ENCODE results near the gene KCNK7. TPM values are rescaled to one million over a fixed set of nuclear protein-coding genes. Genes with fewer than 3 reads are reported as not detected.

The KCNK7 gene, protein sequence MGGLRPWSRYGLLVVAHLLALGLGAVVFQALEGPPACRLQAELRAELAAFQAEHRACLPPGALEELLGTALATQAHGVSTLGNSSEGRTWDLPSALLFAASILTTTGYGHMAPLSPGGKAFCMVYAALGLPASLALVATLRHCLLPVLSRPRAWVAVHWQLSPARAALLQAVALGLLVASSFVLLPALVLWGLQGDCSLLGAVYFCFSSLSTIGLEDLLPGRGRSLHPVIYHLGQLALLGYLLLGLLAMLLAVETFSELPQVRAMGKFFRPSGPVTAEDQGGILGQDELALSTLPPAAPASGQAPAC
- 0.21 to 0.59 TPM (median 0.45 TPM) in 5 replicates for total RNA-seq (2022; extraction: Qiagen RNA extraction)

GRCh38 chr11:65595543-65596281 is at the start of gene KCNK7:
Gene KCNK7, minus strand, starts transcription at chr11:65595800. Its CDS starts 28 bp downstream, at chr11:65595772.

GRCh38 chr11:65637794-65638419 is 42.3 kb upstream of the KCNK7 start, which contains the start of gene SIPA1:
Gene SIPA1, plus strand, starts transcription at chr11:65638101. Its CDS starts 2,821 bp downstream, at chr11:65640922.

GRCh38 chr11:65615229-65615949 is 19.8 kb upstream of the KCNK7 start, which contains the start of gene PCNX3:
Gene PCNX3, plus strand, starts transcription at chr11:65615776. Its CDS starts 536 bp downstream, at chr11:65616312.

GRCh38 chr11:65575568-65576231 is 19.9 kb downstream of the KCNK7 start, which contains the start of gene EHBP1L1:
Gene EHBP1L1, plus strand, starts transcription at chr11:65576053. Its CDS starts 250 bp downstream, at chr11:65576303.

GRCh38 chr11:65572356-65573051 is 23.1 kb downstream of the KCNK7 start, which contains the start of gene FAM89B:
Gene FAM89B, plus strand, starts transcription at chr11:65572538. Its CDS starts 132 bp downstream, at chr11:65572670.

DNA sequence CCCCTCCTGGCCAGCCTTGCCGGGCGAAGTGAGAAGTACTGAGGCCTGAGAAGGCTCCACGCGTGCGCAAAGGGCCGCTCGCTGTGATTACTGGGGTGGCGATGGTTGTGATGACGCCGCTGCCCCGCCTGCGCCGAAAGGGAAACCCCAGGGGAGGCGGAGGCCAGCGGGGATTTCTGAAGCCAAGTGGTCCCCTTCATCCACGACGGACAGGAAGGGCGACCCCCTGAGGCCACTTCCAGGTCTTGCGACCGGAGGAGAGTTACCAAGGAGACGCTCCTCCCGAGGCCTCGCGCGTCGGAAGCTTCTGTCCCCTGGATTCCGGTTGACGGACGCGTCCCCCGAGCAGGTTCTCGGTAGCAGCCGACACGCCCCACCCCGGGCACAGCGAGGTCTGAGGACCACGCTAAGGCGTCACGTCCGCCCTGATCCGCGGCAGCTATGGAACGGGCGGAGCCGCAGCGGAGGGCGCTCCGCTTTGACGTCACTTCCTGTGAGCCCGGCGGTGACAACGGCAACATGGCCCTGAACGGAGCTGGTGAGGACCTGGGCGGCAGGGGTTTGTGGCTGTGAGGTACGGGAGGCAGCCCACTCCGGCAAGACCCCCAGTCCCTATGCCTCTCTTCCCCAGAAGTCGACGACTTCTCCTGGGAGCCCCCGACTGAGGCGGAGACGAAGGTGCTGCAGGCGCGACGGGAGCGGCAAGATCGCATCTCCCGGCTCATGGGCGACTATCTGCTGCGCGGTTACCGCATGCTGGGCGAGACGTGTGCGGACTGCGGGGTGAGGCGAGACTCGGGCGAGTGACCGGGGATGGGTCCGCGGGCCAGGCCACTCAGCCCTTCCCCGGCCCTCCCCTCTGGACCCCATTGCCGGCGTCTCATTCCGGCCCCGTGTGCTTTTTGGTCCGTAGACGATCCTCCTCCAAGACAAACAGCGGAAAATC is 25.4 kb downstream of the KCNK7 start, which contains the start of gene ZNRD2:
Gene ZNRD2 (plus strand): TSS at position 505 of the 946 bp plus-strand sequence. CDS start 15 bp downstream, at position 520.

GRCh38 chr11:65558002-65558929 is 37.3 kb downstream of the KCNK7 start, which contains the start of gene LTBP3:
Gene LTBP3, minus strand, starts transcription at chr11:65558359. Its CDS starts 400 bp downstream, at chr11:65557959.

Other genes starting within 250 kb of the KCNK7 start
- gene TIGD3, start 241.0 kb downstream of the KCNK7 start, total RNA-seq (2022; extraction: Qiagen RNA extraction): 0.80 to 1.2 TPM (median 1.0 TPM) in 5 replicates
- gene SLC25A45, start 213.2 kb downstream of the KCNK7 start, total RNA-seq (2022; extraction: Qiagen RNA extraction): 10.7 to 16.6 TPM (median 15.4 TPM) in 5 replicates
- 34.3 to 52.8 TPM (median 49.7 TPM) in 5 replicates for gene FRMD8, start 209.2 kb downstream of the KCNK7 start, total RNA-seq (2022; extraction: Qiagen RNA extraction)
- gene NEAT1, start 173.0 kb downstream of the KCNK7 start, total RNA-seq (2022; extraction: Qiagen RNA extraction): 91.2 to 211 TPM (median 154 TPM) in 5 replicates
- 47.0 to 89.3 TPM (median 68.8 TPM) in 5 replicates for gene MALAT1, start 96.8 kb downstream of the KCNK7 start, total RNA-seq (2022; extraction: Qiagen RNA extraction)
- 42.4 to 62.3 TPM (median 60.2 TPM) in 5 replicates for gene SCYL1, start 70.7 kb downstream of the KCNK7 start, total RNA-seq (2022; extraction: Qiagen RNA extraction)
- 67.3 to 123 TPM (median 91.4 TPM) in 5 replicates for gene LTBP3, start 37.4 kb downstream of the KCNK7 start, total RNA-seq (2022; extraction: Qiagen RNA extraction)
- gene ZNRD2, start 25.3 kb downstream of the KCNK7 start, total RNA-seq (2022; extraction: Qiagen RNA extraction): 67.2 to 80.5 TPM (median 71.2 TPM) in 5 replicates
- 24.8 to 42.2 TPM (median 34.4 TPM) in 5 replicates for gene FAM89B, start 23.3 kb downstream of the KCNK7 start, total RNA-seq (2022; extraction: Qiagen RNA extraction)
- gene EHBP1L1, start 19.7 kb downstream of the KCNK7 start, total RNA-seq (2022; extraction: Qiagen RNA extraction): 20.8 to 32.9 TPM (median 28.8 TPM) in 5 replicates
- gene MAP3K11, start 18.4 kb upstream of the KCNK7 start, total RNA-seq (2022; extraction: Qiagen RNA extraction): 39.9 to 50.8 TPM (median 46.4 TPM) in 5 replicates
- gene PCNX3, start 20.0 kb upstream of the KCNK7 start, total RNA-seq (2022; extraction: Qiagen RNA extraction): 22.5 to 37.8 TPM (median 36.0 TPM) in 5 replicates
- gene SIPA1, start 42.3 kb upstream of the KCNK7 start, total RNA-seq (2022; extraction: Qiagen RNA extraction): 9.4 to 16.4 TPM (median 15.6 TPM) in 5 replicates
- gene RELA, start 67.1 kb upstream of the KCNK7 start, total RNA-seq (2022; extraction: Qiagen RNA extraction): 58.7 to 77.6 TPM (median 77.2 TPM) in 5 replicates
- gene KAT5, start 116.5 kb upstream of the KCNK7 start, total RNA-seq (2022; extraction: Qiagen RNA extraction): 43.0 to 54.7 TPM (median 52.9 TPM) in 5 replicates
- 22.8 to 46.0 TPM (median 44.1 TPM) in 5 replicates for gene RNASEH2C, start 125.0 kb upstream of the KCNK7 start, total RNA-seq (2022; extraction: Qiagen RNA extraction)
- gene AP5B1, start 185.2 kb upstream of the KCNK7 start, total RNA-seq (2022; extraction: Qiagen RNA extraction): 7.5 to 12.1 TPM (median 10.0 TPM) in 5 replicates
- 0.05 to 0.12 TPM (median 0.08 TPM) in 5 replicates for gene OVOL1, start 191.3 kb upstream of the KCNK7 start, total RNA-seq (2022; extraction: Qiagen RNA extraction)
- gene SNX32, start 238.2 kb upstream of the KCNK7 start, total RNA-seq (2022; extraction: Qiagen RNA extraction): 0.03 to 0.08 TPM (median 0.04 TPM) in 3 of 5 replicates, not detected in the others